Measurements from ENCODE around the gene CELF6.

- TF ChIP-seq, protein P1, sequence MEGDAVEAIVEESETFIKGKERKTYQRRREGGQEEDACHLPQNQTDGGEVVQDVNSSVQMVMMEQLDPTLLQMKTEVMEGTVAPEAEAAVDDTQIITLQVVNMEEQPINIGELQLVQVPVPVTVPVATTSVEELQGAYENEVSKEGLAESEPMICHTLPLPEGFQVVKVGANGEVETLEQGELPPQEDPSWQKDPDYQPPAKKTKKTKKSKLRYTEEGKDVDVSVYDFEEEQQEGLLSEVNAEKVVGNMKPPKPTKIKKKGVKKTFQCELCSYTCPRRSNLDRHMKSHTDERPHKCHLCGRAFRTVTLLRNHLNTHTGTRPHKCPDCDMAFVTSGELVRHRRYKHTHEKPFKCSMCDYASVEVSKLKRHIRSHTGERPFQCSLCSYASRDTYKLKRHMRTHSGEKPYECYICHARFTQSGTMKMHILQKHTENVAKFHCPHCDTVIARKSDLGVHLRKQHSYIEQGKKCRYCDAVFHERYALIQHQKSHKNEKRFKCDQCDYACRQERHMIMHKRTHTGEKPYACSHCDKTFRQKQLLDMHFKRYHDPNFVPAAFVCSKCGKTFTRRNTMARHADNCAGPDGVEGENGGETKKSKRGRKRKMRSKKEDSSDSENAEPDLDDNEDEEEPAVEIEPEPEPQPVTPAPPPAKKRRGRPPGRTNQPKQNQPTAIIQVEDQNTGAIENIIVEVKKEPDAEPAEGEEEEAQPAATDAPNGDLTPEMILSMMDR (IDR thresholded peaks at IDR 0.05 in 2 of 3, conservative IDR thresholded peaks at IDR 0.05 in 1 of 3; ENCODE audit: borderline replicate concordance in 1 of 3, insufficient read depth in 1 of 3, low read depth in 2 of 3, low read length in 2 of 3), result no peak
- TF ChIP-seq RAD21 (IDR thresholded peaks at IDR 0.05; ENCODE audit: low read depth), result no peak
Observed at GRCh38 chr15:72272997-72273352, 47.0 kb downstream of the CELF6 start.

Data from HCT116 (cell line).